Fibroblast of peridontal ligament (primary cell): ENCODE data around the gene HHEX.
"Not testable (repeated sequence)": the region's sequence is repeated elsewhere in the genome, so short reads cannot be mapped to it uniquely, and the experiment has no call there.

Source experiments
- DNase-seq: peaks from one replicate; pipeline ENCODE4 v3.0.0-alpha.2; 2010; ENCODE audit errors: extremely low read depth

The HHEX gene

GRCh38 chr10:92734301-92734700 is 44.5 kb downstream of the HHEX start:
- DNase-seq: no peak

- no peak for DNase-seq
These were observed 46.2 kb downstream of the HHEX start for GRCh38 chr10:92735938-92736337.

- DNase-seq: no peak
These were observed 47.7 kb downstream of the HHEX start for GRCh38 chr10:92737484-92737883.

DNA sequence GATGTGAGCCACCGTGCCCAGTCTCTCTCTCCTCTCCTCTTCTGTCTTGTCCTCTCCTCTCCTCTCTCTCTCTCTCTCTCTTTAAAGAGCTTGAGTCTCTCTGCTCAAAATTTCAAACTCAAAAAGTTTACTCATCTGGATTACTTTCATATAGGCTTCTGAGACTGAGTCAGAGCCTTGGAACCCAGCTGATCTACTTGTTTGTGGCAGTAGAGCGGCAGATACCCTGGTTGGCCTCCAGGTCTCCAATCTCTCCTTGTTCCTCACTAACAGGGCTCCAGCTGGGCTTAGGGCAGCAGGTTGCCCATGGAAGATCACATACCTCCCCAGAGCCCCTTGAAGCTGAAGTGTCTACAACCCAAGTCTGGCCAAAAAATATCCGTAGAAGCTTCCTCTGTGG is 51.0 kb downstream of the HHEX start:
- DNase-seq: peak; percentile 24

GRCh38 chr10:92741741-92742140 is 52.0 kb downstream of the HHEX start:
- DNase-seq: not testable (repeated sequence)

- DNase-seq: no peak
These were observed 52.8 kb downstream of the HHEX start for GRCh38 chr10:92742331-92743228.
